ENCODE measurements around the gene COG2.
"Not testable (repeated sequence)": the region's sequence is repeated elsewhere in the genome, so short reads cannot be mapped to it uniquely, and the experiment has no call there.

Gene COG2

DNA sequence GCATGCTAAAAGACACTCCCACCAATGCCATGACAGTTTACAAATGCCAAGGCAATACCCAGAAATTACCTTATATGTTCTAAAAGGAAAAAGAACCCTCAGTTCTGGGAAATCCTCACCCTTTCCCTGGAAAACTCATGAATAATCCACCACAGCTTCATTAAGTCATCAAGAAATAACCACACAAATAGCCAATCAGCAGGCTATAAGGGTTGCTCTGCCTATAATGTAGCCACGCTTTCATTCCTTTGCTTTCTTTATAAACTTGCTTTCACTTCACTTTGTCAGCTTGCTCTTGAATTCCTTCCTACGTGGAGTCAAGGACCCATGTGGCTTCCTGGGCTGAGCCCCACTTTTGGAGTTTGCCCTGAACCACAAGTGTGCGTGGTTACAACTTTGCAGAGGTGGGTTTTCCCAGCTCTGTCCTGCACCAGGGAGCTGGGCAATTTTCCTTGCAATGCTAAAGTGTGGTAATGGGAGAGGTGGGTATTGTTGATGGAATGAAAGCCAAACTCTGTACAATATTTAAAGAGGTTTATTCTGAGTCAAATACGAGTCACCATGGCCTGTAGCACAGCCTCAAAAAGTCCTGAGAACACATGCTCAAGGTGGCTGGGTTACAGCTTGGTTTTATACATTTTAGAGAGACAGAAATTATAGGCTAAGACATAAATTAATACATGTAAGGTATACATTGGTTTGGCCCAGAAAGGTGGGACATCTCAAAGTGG lies 42.2 kb upstream of the COG2 start:
- TF ChIP-seq, protein P1, sequence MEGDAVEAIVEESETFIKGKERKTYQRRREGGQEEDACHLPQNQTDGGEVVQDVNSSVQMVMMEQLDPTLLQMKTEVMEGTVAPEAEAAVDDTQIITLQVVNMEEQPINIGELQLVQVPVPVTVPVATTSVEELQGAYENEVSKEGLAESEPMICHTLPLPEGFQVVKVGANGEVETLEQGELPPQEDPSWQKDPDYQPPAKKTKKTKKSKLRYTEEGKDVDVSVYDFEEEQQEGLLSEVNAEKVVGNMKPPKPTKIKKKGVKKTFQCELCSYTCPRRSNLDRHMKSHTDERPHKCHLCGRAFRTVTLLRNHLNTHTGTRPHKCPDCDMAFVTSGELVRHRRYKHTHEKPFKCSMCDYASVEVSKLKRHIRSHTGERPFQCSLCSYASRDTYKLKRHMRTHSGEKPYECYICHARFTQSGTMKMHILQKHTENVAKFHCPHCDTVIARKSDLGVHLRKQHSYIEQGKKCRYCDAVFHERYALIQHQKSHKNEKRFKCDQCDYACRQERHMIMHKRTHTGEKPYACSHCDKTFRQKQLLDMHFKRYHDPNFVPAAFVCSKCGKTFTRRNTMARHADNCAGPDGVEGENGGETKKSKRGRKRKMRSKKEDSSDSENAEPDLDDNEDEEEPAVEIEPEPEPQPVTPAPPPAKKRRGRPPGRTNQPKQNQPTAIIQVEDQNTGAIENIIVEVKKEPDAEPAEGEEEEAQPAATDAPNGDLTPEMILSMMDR (IDR thresholded peaks at IDR 0.05; ENCODE audit: control insufficient read depth, insufficient read depth, low read depth, low read length, missing control alignments): no peak
- no peak for DNase-seq (ENCODE audit: low read depth)
- H3K4me3 ChIP-seq (ENCODE audit: control insufficient read depth, low read depth, low read length): no peak overlapping the region

DNA sequence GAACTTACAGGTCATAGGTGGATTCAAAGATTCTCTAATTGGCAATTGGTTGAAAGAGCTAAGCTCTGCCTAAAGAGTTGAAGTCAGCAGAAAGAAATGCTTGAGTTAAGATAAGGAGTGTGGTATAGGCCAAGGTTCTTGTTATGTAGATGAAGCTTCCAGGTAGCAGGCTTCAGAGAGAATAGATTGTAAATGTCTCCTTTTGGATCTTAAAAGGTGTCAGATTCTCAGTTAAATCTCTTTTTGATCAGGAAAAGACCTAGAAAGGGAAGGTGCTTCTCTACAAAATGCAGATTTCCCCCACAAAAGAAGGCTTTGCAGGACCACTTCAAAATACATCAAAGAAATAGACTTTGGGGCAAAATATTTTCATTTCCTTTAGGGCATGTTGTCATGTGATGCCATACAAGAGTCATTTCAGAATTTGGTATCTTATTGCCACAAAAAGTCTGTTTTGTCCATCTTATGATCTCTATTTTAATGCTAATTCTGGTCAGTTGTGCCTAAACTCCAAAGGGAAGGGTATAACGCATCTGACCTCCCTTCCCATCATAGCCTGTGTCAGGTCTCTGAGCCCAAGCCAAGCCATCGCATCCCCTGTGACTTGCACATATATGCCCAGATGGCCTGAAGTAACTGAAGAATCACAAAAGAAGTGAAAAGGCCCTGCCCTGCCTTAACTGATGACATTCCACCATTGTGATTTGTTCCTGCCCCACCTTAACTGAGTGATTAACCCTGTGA lies 41.5 kb upstream of the COG2 start:
- H3K4me3 ChIP-seq (ENCODE audit: control insufficient read depth, low read depth, low read length); DNase-seq (ENCODE audit: low read depth): not testable (repeated sequence)

GRCh38 chr1:230609208-230609607 lies 33.1 kb upstream of the COG2 start:
- TF ChIP-seq, protein P1 (IDR thresholded peaks at IDR 0.05; ENCODE audit: control insufficient read depth, insufficient read depth, low read depth, low read length, missing control alignments): no peak
- no peak overlapping the region for H3K4me3 ChIP-seq (ENCODE audit: control insufficient read depth, low read depth, low read length)
- no peak for DNase-seq (ENCODE audit: low read depth)

GRCh38 chr1:230610589-230610988 lies 31.7 kb upstream of the COG2 start:
- H3K4me3 ChIP-seq (ENCODE audit: control insufficient read depth, low read depth, low read length): no peak overlapping the region
- no peak for DNase-seq (ENCODE audit: low read depth)
- TF ChIP-seq, protein P1 (IDR thresholded peaks at IDR 0.05; ENCODE audit: control insufficient read depth, insufficient read depth, low read depth, low read length, missing control alignments): no peak

- no peak overlapping the region for H3K4me3 ChIP-seq (ENCODE audit: control insufficient read depth, low read depth, low read length)
- no peak for DNase-seq (ENCODE audit: low read depth)
- TF ChIP-seq, protein P1 (IDR thresholded peaks at IDR 0.05; ENCODE audit: control insufficient read depth, insufficient read depth, low read depth, low read length, missing control alignments): no peak
Measured at GRCh38 chr1:230611128-230611877, 31.0 kb upstream of the COG2 start.

- H3K4me3 ChIP-seq (ENCODE audit: control insufficient read depth, low read depth, low read length): no peak overlapping the region
- TF ChIP-seq, protein P1 (IDR thresholded peaks at IDR 0.05; ENCODE audit: control insufficient read depth, insufficient read depth, low read depth, low read length, missing control alignments): no peak
- DNase-seq (ENCODE audit: low read depth): no peak
Measured at GRCh38 chr1:230611878-230612235, 30.4 kb upstream of the COG2 start.

- no peak overlapping the region for H3K4me3 ChIP-seq (ENCODE audit: control insufficient read depth, low read depth, low read length)
- no peak for DNase-seq (ENCODE audit: low read depth)
- TF ChIP-seq, protein P1 (IDR thresholded peaks at IDR 0.05; ENCODE audit: control insufficient read depth, insufficient read depth, low read depth, low read length, missing control alignments): no peak
Measured at GRCh38 chr1:230612651-230613050, 29.6 kb upstream of the COG2 start.

Data from AG09309 (cell line).